ENCODE data around the gene STEAP2.
"Not testable (repeated sequence)": the region's sequence is repeated elsewhere in the genome, so short reads cannot be mapped to it uniquely, and the experiment has no call there.

The STEAP2 gene

GRCh38 chr7:90178679-90179278 is 32.8 kb upstream of the STEAP2 start:
- Histone ChIP-seq H3K9ac (ENCODE audit: low read depth, low read length) (no peak overlapping the region), H3K4me3 (ENCODE audit: low read length) (no peak overlapping the region), H3K36me3 (ENCODE audit: insufficient read depth, low read depth, low read length) (no peaks in the 10 kb centered on the region), H3K9me3 (ENCODE audit: insufficient read depth, low read depth, low read length) (no peaks in the 10 kb centered on the region), H3K27ac (ENCODE audit: low read length) (no peak overlapping the region), H3K27me3 (ENCODE audit: insufficient read depth, low read length) (no peaks in the 10 kb centered on the region), H3K4me1 (ENCODE audit: insufficient read depth, low read length) (peaks cover 8% of the 10 kb centered on the region; the same call in 1 of the 2 replicates)

GRCh38 chr7:90180011-90180585 is 31.4 kb upstream of the STEAP2 start:
- H3K9me3 ChIP-seq (ENCODE audit: insufficient read depth, low read depth, low read length), result no peaks in the 10 kb centered on the region
- H3K4me1 ChIP-seq (ENCODE audit: insufficient read depth, low read length), result peaks cover 8% of the 10 kb centered on the region; the same call in 1 of the 2 replicates
- H3K27ac ChIP-seq (ENCODE audit: low read length), result no peak overlapping the region
- no peak overlapping the region for H3K9ac ChIP-seq (ENCODE audit: low read depth, low read length)
- no peaks in the 10 kb centered on the region for H3K36me3 ChIP-seq (ENCODE audit: insufficient read depth, low read depth, low read length)
- no peak overlapping the region for H3K4me3 ChIP-seq (ENCODE audit: low read length)
- H3K27me3 ChIP-seq (ENCODE audit: insufficient read depth, low read length), result no peaks in the 10 kb centered on the region

- no peaks in the 10 kb centered on the region for H3K27me3 ChIP-seq (ENCODE audit: insufficient read depth, low read length)
- no peaks in the 10 kb centered on the region for H3K36me3 ChIP-seq (ENCODE audit: insufficient read depth, low read depth, low read length)
- no peaks in the 10 kb centered on the region for H3K9me3 ChIP-seq (ENCODE audit: insufficient read depth, low read depth, low read length)
- H3K27ac ChIP-seq (ENCODE audit: low read length), result no peak overlapping the region
- H3K4me1 ChIP-seq (ENCODE audit: insufficient read depth, low read length), result peaks cover 8% of the 10 kb centered on the region; the same call in 1 of the 2 replicates
- H3K9ac ChIP-seq (ENCODE audit: low read depth, low read length), result no peak overlapping the region
- no peak overlapping the region for H3K4me3 ChIP-seq (ENCODE audit: low read length)
Observed at GRCh38 chr7:90180649-90181048, 30.9 kb upstream of the STEAP2 start.

GRCh38 chr7:90181485-90181884 is 30.1 kb upstream of the STEAP2 start:
- no peaks in the 10 kb centered on the region for H3K27me3 ChIP-seq (ENCODE audit: insufficient read depth, low read length)
- no peak overlapping the region for H3K9ac ChIP-seq (ENCODE audit: low read depth, low read length)
- no peak overlapping the region for H3K4me3 ChIP-seq (ENCODE audit: low read length)
- no peaks in the 10 kb centered on the region for H3K9me3 ChIP-seq (ENCODE audit: insufficient read depth, low read depth, low read length)
- peaks cover 8% of the 10 kb centered on the region; the same call in 1 of the 2 replicates for H3K4me1 ChIP-seq (ENCODE audit: insufficient read depth, low read length)
- H3K27ac ChIP-seq (ENCODE audit: low read length), result no peak overlapping the region
- H3K36me3 ChIP-seq (ENCODE audit: insufficient read depth, low read depth, low read length), result no peaks in the 10 kb centered on the region

- H3K9ac ChIP-seq (ENCODE audit: low read depth, low read length); H3K4me3 ChIP-seq (ENCODE audit: low read length); H3K27ac ChIP-seq (ENCODE audit: low read length); H3K27me3 ChIP-seq (ENCODE audit: insufficient read depth, low read length); H3K36me3 ChIP-seq (ENCODE audit: insufficient read depth, low read depth, low read length); H3K4me1 ChIP-seq (ENCODE audit: insufficient read depth, low read length): not testable (repeated sequence)
- peaks cover 16% of the 10 kb centered on the region for H3K9me3 ChIP-seq (ENCODE audit: insufficient read depth, low read depth, low read length)
Observed at GRCh38 chr7:90186290-90186689, 25.2 kb upstream of the STEAP2 start.

GRCh38 chr7:90187507-90188050 is 24.0 kb upstream of the STEAP2 start:
- Histone ChIP-seq H3K4me1 (ENCODE audit: insufficient read depth, low read length) (no peaks in the 10 kb centered on the region), H3K27ac (ENCODE audit: low read length) (no peak overlapping the region), H3K4me3 (ENCODE audit: low read length) (no peak overlapping the region), H3K27me3 (ENCODE audit: insufficient read depth, low read length) (no peaks in the 10 kb centered on the region), H3K36me3 (ENCODE audit: insufficient read depth, low read depth, low read length) (no peaks in the 10 kb centered on the region), H3K9me3 (ENCODE audit: insufficient read depth, low read depth, low read length) (peaks cover 27% of the 10 kb centered on the region), H3K9ac (ENCODE audit: low read depth, low read length) (no peak overlapping the region)

- Histone ChIP-seq H3K27me3 (ENCODE audit: insufficient read depth, low read length) (no peaks in the 10 kb centered on the region), H3K9ac (ENCODE audit: low read depth, low read length) (no peak overlapping the region), H3K27ac (ENCODE audit: low read length) (no peak overlapping the region), H3K4me1 (ENCODE audit: insufficient read depth, low read length) (no peaks in the 10 kb centered on the region), H3K4me3 (ENCODE audit: low read length) (no peak overlapping the region), H3K36me3 (ENCODE audit: insufficient read depth, low read depth, low read length) (no peaks in the 10 kb centered on the region), H3K9me3 (ENCODE audit: insufficient read depth, low read depth, low read length) (peaks cover 34% of the 10 kb centered on the region)
Observed at GRCh38 chr7:90188281-90188680, 23.3 kb upstream of the STEAP2 start.

GRCh38 chr7:90190995-90191394 is 20.5 kb upstream of the STEAP2 start:
- Histone ChIP-seq H3K27ac (ENCODE audit: low read length) (no peak overlapping the region), H3K36me3 (ENCODE audit: insufficient read depth, low read depth, low read length) (no peaks in the 10 kb centered on the region), H3K27me3 (ENCODE audit: insufficient read depth, low read length) (no peaks in the 10 kb centered on the region), H3K4me3 (ENCODE audit: low read length) (no peak overlapping the region), H3K9ac (ENCODE audit: low read depth, low read length) (no peak overlapping the region), H3K9me3 (ENCODE audit: insufficient read depth, low read depth, low read length) (peaks cover 37% of the 10 kb centered on the region), H3K4me1 (ENCODE audit: insufficient read depth, low read length) (no peaks in the 10 kb centered on the region)

- Histone ChIP-seq H3K9ac (ENCODE audit: low read depth, low read length) (no peak overlapping the region), H3K4me1 (ENCODE audit: insufficient read depth, low read length) (no peaks in the 10 kb centered on the region), H3K4me3 (ENCODE audit: low read length) (no peak overlapping the region), H3K9me3 (ENCODE audit: insufficient read depth, low read depth, low read length) (peaks cover 37% of the 10 kb centered on the region), H3K27ac (ENCODE audit: low read length) (no peak overlapping the region), H3K27me3 (ENCODE audit: insufficient read depth, low read length) (no peaks in the 10 kb centered on the region), H3K36me3 (ENCODE audit: insufficient read depth, low read depth, low read length) (no peaks in the 10 kb centered on the region)
Observed at GRCh38 chr7:90191648-90192047, 19.9 kb upstream of the STEAP2 start.

- H3K9ac ChIP-seq (ENCODE audit: low read depth, low read length), result no peak overlapping the region
- no peaks in the 10 kb centered on the region for H3K27me3 ChIP-seq (ENCODE audit: insufficient read depth, low read length)
Observed at GRCh38 chr7:90192876-90193750, 18.4 kb upstream of the STEAP2 start.

GRCh38 chr7:90194911-90195809 is 16.4 kb upstream of the STEAP2 start:
- H3K36me3 ChIP-seq (ENCODE audit: insufficient read depth, low read depth, low read length), result no peaks in the 10 kb centered on the region
- peaks cover 28% of the 10 kb centered on the region; the same call in 1 of the 2 replicates for H3K9me3 ChIP-seq (ENCODE audit: insufficient read depth, low read depth, low read length)
- no peak overlapping the region for H3K9ac ChIP-seq (ENCODE audit: low read depth, low read length)
- no peak overlapping the region for H3K4me3 ChIP-seq (ENCODE audit: low read length)
- no peak overlapping the region for H3K27ac ChIP-seq (ENCODE audit: low read length)
- no peaks in the 10 kb centered on the region for H3K4me1 ChIP-seq (ENCODE audit: insufficient read depth, low read length)
- H3K27me3 ChIP-seq (ENCODE audit: insufficient read depth, low read length), result no peaks in the 10 kb centered on the region

More at GRCh38 chr7:90192876-90193750, 18.4 kb upstream of the STEAP2 start:
- Histone ChIP-seq H3K36me3 (ENCODE audit: insufficient read depth, low read depth, low read length) (no peaks in the 10 kb centered on the region), H3K4me1 (ENCODE audit: insufficient read depth, low read length) (no peaks in the 10 kb centered on the region), H3K27ac (ENCODE audit: low read length) (no peak overlapping the region), H3K9me3 (ENCODE audit: insufficient read depth, low read depth, low read length) (peaks cover 37% of the 10 kb centered on the region), H3K4me3 (ENCODE audit: low read length) (no peak overlapping the region)
